GM19397 (cell line): ENCODE measurements around the gene GSTA3.
"Not testable (repeated sequence)": the region's sequence is repeated elsewhere in the genome, so short reads cannot be mapped to it uniquely, and the experiment has no call there.

Source experiments
- ATAC-seq: cut with Tn5 transposase; IDR thresholded peaks from one replicate; pipeline ENCODE4 v1.9.1; 2021; ENCODE audit warnings: mild to moderate bottlenecking, moderate library complexity; ENCODE audit not compliant: unreplicated experiment

Gene GSTA3

GRCh38 chr6:52870335-52871091 is 39.0 kb downstream of the GSTA3 start:
- not testable (repeated sequence) for ATAC-seq

- not testable (repeated sequence) for ATAC-seq
Observed at GRCh38 chr6:52868899-52869298, 40.6 kb downstream of the GSTA3 start.

- no peak for ATAC-seq
Observed at GRCh38 chr6:52868240-52868639, 41.3 kb downstream of the GSTA3 start.

GRCh38 chr6:52861151-52861550 is 48.3 kb downstream of the GSTA3 start:
- not testable (repeated sequence) for ATAC-seq

- no peak for ATAC-seq
Observed at GRCh38 chr6:52858416-52858815, 51.1 kb downstream of the GSTA3 start.

GRCh38 chr6:52856137-52856536 is 53.4 kb downstream of the GSTA3 start:
- not testable (repeated sequence) for ATAC-seq

GRCh38 chr6:52849137-52849536 is 60.4 kb downstream of the GSTA3 start:
- no peak for ATAC-seq
